Lower lobe of right lung (tissue), 2 donors: ENCODE results near the gene NMNAT3. TPM values are rescaled to one million over a fixed set of nuclear protein-coding genes. Genes with fewer than 3 reads are reported as not detected.

Experiments
- ATAC-seq, 2 donors: fragments of 200-7000 bp; cut with Tn5 transposase; one replicate each; pipeline ENCODE4 v1.9.1; 2020 to 2022; ENCODE audit warnings: mild to moderate bottlenecking in 2 of 2, moderate library complexity in 2 of 2
- DNase-seq: peaks from one replicate; pipeline ENCODE4 v3.0.0-alpha.2; 2020
- H3K27ac ChIP-seq: fragments of 200-600 bp; one replicate; pipeline ENCODE4 v1.8.0; 2022
- H3K27me3 ChIP-seq: fragments of 200-600 bp; one replicate; pipeline ENCODE4 v1.8.0; 2022; ENCODE audit warnings: low read depth
- H3K36me3 ChIP-seq: fragments of 200-600 bp; one replicate; pipeline ENCODE4 v1.8.0; 2022; ENCODE audit warnings: mild to moderate bottlenecking
- H3K4me1 ChIP-seq: fragments of 200-600 bp; one replicate; pipeline ENCODE4 v1.8.0; 2022
- H3K4me3 ChIP-seq: fragments of 200-600 bp; one replicate; pipeline ENCODE4 v1.8.0; 2022; ENCODE audit warnings: mild to moderate bottlenecking
- H3K9me3 ChIP-seq: fragments of 200-600 bp; one replicate; pipeline ENCODE4 v1.8.0; 2022
- CTCF ChIP-seq: fragments of 200-600 bp; IDR thresholded peaks from one replicate; pipeline ENCODE4 v1.8.0; 2022; ENCODE audit warnings: antibody characterized with exemption, mild to moderate bottlenecking
- intact Hi-C: fragments of 100-400 bp; cut with DNase I; formaldehyde crosslinking; loops from one replicate; pipeline ENCODE4 v1.11.0; 2022
- total RNA-seq: library from RNA; stranded (reverse); fragmentation: NEBNext Ultra II Directional; extraction: Animal tissue kit (Norgen Biotek cat#: 25700); gene quantifications from one replicate; pipeline ENCODE4 v1.2.1, GENCODE V29; 2021
- donor health status: DM: no; HTN: yes; CAD: no; lungs with severe emphysema.

NMNAT3 gene
- total RNA-seq, 1 donor from 2014 or later = 5.8 TPM

- DNase-seq = no peak
- TF ChIP-seq CTCF = no peak
- Histone ChIP-seq H3K36me3 (no peaks in the 10 kb centered on the region), H3K9me3 (no peaks in the 10 kb centered on the region), H3K4me1 (no peaks in the 10 kb centered on the region), H3K27me3 (no peaks in the 10 kb centered on the region), H3K27ac (no peak overlapping the region), H3K4me3 (no peak overlapping the region)
- intact Hi-C loops = no loop called here
- no peak for ATAC-seq
Measured at GRCh38 chr3:139555249-139555648, 122.5 kb downstream of the NMNAT3 start.

- Histone ChIP-seq H3K4me1 (no peaks in the 10 kb centered on the region), H3K36me3 (no peaks in the 10 kb centered on the region), H3K27ac (no peak overlapping the region), H3K9me3 (no peaks in the 10 kb centered on the region), H3K27me3 (no peaks in the 10 kb centered on the region), H3K4me3 (no peak overlapping the region)
- TF ChIP-seq CTCF = no peak
- DNase-seq (no peak), ATAC-seq (no peak)
- intact Hi-C loops = no loop called here
Measured at GRCh38 chr3:139554628-139555027, 123.1 kb downstream of the NMNAT3 start.

GRCh38 chr3:139552632-139553365 lies 125.0 kb downstream of the NMNAT3 start:
- no peaks in the 10 kb centered on the region for H3K36me3 ChIP-seq
- H3K4me3 ChIP-seq = no peak overlapping the region
- intact Hi-C loops = no loop called here
- no peak for TF ChIP-seq CTCF
- ATAC-seq = no peak
- no peaks in the 10 kb centered on the region for H3K4me1 ChIP-seq
- no peak for DNase-seq
- H3K27ac ChIP-seq = no peak overlapping the region
- H3K9me3 ChIP-seq = no peaks in the 10 kb centered on the region
- no peaks in the 10 kb centered on the region for H3K27me3 ChIP-seq

GRCh38 chr3:139548801-139549200 lies 129.0 kb downstream of the NMNAT3 start:
- intact Hi-C loops = no loop called here
- DNase-seq (no peak), ATAC-seq (no peak)
- TF ChIP-seq CTCF = no peak
- Histone ChIP-seq H3K27ac (no peak overlapping the region), H3K4me3 (no peak overlapping the region), H3K4me1 (no peaks in the 10 kb centered on the region), H3K27me3 (no peaks in the 10 kb centered on the region), H3K9me3 (no peaks in the 10 kb centered on the region), H3K36me3 (no peaks in the 10 kb centered on the region)

- intact Hi-C loops = no loop called here
- DNase-seq (no peak), ATAC-seq (peak; percentile 57 to 68)
- H3K36me3 ChIP-seq = no peaks in the 10 kb centered on the region
- no peak for TF ChIP-seq CTCF
- H3K4me1 ChIP-seq = no peaks in the 10 kb centered on the region
- no peaks in the 10 kb centered on the region for H3K9me3 ChIP-seq
- H3K27me3 ChIP-seq = no peaks in the 10 kb centered on the region
- H3K4me3 ChIP-seq = no peak overlapping the region
- no peak overlapping the region for H3K27ac ChIP-seq
Measured at GRCh38 chr3:139547666-139548065, 130.1 kb downstream of the NMNAT3 start.
